GM19395 (cell line): ENCODE measurements around the gene PRUNE2.

Experiments
- ATAC-seq: cut with Tn5 transposase; IDR thresholded peaks from one replicate; pipeline ENCODE4 v1.9.1; 2021; ENCODE audit warnings: mild to moderate bottlenecking, moderate library complexity; ENCODE audit not compliant: unreplicated experiment

PRUNE2 gene

GRCh38 chr9:76637416-76637815, 268.5 kb downstream of the PRUNE2 start:
- no peak for ATAC-seq

DNA sequence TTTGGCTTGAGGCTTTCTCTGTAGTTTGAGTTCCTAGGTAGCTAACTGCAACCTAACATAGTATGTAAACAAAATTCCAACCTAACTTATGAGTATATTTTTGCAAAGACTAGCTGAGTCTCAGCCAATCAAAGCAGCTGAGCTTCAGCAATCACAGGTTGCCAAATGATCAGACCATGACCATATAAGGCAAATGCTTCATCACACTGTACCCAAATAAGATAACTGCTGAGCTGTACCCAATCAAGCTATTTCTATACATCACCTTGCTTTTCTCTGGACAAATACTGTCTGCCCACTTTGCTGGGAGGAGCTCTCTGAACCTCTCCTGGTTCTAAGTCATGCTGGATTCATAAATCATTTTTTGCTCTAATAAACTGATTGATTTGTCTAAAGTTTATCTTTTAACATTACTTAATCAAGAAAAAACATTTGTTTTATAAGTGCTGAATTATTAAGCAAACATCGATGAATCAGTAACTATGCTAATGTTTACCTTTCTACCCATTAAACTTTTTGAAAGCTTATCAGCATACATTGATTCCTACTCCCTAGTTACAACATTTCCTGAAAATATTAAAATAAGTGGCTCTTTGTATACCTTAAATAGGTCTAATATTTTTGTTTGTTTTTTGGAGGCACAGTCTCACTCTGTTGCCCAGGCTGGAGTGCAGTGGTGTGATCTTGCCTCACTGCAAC, 271.4 kb downstream of the PRUNE2 start:
- no peak for ATAC-seq

DNA sequence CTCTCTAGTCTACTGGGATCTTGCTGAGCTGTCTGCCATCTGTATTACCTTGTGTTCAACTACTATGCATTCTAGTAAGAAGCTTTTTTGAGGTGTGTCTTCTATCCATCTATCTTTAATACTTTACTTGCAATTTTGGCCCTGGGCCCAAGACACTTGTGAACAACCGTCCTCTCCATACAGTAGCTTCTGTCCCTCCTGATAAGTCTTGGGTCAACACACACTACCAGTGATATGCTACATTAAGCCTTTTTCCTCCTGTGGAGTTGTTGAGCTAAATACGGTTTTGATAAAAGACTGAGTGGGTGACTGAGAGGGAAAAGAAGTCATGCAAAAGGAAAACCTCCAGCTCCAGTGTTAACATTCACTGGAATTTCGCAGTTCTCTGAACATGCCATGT, 275.0 kb downstream of the PRUNE2 start:
- ATAC-seq, result no peak

- ATAC-seq, result no peak
These were observed 276.5 kb downstream of the PRUNE2 start for GRCh38 chr9:76629205-76629990.

GRCh38 chr9:76628155-76628554, 277.8 kb downstream of the PRUNE2 start:
- ATAC-seq, result no peak

DNA sequence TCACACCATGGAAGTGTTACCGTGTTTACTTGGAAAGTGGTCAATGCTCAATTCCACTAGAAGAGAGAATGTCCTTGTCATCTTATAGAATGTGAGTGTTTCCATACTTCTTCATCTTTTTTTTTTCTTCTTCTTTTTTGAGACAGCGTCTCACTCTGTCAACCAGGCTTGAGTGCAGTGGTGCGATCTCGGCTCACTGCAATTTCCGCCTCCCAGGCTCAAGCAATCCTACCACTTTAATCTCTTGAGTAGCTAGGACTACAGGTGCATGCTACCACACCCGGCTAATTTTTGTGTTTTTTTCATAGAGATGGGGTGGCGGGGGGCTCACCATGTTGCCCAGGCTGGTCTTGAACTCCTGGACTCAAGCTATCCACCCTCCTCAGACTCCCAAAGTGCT, 278.9 kb downstream of the PRUNE2 start:
- ATAC-seq, result no peak

GRCh38 chr9:76626141-76626540, 279.8 kb downstream of the PRUNE2 start:
- ATAC-seq, result no peak

- ATAC-seq, result peak; percentile 95
These were observed 281.4 kb downstream of the PRUNE2 start for GRCh38 chr9:76624391-76625048.

GRCh38 chr9:76620996-76621395, 284.9 kb downstream of the PRUNE2 start:
- ATAC-seq, result no peak

DNA sequence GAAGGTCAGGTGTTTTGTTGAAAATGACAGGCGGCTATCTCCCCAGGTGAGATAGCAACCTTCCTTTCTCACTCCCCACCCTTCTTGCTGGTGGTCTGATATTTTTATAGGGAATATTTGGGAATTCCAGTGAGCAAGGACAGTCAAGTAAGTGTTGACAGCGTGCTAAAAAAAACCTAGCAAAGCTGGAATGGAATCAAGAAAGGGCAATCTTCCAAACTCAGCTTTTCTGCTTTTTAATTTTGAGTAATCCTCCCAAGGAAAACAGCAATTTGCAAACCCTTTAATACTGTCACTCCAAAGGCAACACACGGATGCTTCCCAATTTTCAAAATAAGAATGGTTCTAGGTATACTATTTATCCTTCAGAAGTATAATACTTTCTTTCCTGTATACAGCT, 285.3 kb downstream of the PRUNE2 start:
- ATAC-seq, result no peak

GRCh38 chr9:76619640-76620039, 286.3 kb downstream of the PRUNE2 start:
- no peak for ATAC-seq

- ATAC-seq, result no peak
These were observed 286.7 kb downstream of the PRUNE2 start for GRCh38 chr9:76619197-76619596.

- no peak for ATAC-seq
These were observed 287.2 kb downstream of the PRUNE2 start for GRCh38 chr9:76618762-76619161.

- ATAC-seq, result no peak
These were observed 288.3 kb downstream of the PRUNE2 start for GRCh38 chr9:76617497-76618175.

DNA sequence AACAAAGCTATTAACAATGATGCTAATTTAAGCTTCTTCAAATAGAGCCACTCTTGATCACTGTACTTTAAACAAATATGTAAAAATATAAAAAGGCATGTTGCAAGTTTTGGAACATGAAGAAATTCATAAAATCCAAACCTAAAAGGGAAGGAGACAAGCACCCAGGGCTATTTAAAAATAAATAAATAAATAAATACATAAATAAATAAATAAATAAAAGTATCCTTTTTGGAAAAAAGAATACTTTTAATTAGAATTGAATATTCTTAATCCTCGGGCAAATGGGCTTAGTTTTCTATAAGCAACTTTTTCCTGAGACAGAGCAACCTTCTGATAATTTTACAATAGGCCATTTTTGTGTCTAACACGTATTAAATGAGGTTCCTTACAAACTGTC, 289.1 kb downstream of the PRUNE2 start:
- ATAC-seq, result no peak

- no peak for ATAC-seq
These were observed 290.7 kb downstream of the PRUNE2 start for GRCh38 chr9:76615177-76615603.

DNA sequence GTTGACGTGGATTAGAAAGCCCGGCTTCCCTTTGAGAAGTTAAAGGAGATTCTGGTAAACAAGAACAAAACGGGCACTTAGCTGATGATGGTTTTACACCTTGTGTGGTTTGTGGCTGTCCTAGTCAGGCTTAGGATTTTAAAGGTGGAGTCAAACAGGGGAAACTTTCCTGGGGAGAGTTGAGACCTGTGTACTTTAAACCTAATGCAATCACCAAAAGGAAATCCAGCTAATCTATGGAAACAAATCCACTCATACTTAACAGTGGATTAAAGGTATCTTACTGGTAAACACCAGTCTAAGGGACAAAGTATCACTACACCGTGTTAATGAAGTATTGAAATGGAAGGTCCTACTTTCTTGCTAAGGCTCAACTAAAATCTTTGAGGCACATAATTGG, 291.9 kb downstream of the PRUNE2 start:
- no peak for ATAC-seq

DNA sequence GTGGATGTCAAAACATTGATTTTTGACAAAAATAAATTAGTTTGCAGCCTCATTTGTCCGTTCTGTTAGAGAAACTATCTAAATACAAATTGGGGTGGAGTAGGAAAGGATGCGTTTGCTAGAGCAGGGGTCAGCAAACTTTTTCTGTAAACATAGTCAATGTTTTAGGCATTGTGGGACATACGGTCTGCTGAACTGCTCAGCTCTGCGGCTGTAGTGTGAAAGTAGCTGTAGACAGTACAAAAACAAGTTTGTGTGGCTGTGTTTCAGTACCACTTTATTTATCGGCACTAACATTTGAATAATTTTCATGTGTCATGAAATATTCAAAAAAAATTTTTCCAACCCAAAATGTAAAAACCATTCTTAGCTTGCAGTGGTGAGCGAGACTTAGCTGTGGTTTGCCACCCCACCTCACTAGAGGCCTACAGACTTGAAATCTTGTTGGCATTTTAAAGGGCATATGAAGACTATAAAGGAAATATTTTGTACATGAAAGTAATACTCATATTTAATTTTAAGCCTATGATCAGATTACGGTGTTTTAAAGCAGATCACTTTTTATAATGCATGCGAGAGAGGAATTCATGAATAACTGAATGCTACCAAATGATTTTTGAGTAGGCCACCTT, 292.6 kb downstream of the PRUNE2 start:
- ATAC-seq, result no peak

- no peak for ATAC-seq
These were observed 295.9 kb downstream of the PRUNE2 start for GRCh38 chr9:76610011-76610352.

DNA sequence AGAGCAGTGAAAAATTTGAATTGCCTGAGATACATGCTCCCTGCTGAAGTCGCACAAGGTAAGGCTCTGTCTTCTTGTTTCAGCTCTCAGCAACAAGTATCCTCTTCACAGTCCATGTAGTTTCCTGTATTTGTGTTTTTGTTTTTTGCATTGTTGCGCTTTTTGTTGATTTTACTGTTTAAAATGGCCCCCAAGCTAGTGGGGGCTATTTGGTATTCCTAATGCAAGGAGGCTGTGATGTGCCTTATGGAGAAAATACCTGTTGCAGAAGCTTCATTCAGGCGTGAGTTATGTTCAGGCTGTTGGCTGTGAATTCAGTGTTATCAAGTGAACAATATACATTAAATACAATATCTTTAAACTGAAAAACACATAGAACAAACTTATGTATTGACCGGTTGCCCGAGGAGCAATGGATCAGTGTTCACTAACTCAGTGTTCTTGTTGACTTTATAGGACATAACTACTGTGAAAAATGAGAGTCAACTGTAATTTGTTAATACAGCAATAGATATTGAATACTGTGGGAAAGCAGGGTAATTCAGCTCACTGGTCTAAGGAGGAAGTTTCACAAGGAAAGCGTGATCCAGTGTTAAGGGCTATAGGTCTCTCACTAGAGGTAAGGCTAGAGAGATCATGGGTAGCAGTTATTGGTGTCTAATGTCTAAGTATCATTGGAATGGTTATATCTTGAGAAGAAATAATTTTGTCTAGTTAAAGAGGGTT, 296.5 kb downstream of the PRUNE2 start:
- ATAC-seq, result no peak
